Embryonic facial prominence (tissue), 1 donor: ENCODE results near the gene PRRT4.

Source experiments
- DNase-seq: peaks from one replicate; pipeline ENCODE4 v3.0.0-alpha.2; 2016; ENCODE audit errors: extremely low spot score

PRRT4 gene

DNA sequence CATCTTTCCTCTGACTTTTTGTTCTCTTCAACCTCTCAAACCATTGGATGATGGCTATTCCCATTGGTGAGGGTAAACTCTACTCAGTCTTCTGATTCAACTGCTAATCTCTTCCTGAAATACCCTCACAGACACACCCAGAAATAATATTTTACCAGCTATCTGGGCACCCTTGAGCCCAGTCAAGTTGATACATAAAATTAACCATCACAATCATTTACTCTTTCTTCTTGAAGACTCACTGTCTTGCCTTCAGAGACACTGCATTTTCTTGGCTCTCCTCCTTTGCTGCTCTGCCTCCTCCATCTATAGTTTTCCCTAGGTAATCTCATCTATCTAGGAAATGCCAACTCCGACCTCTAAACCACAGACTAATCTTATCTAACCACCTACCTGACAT lies 12.6 kb upstream of the PRRT4 start:
- DNase-seq, result no peak

GRCh38 chr7:128373606-128374005 lies 12.1 kb upstream of the PRRT4 start:
- DNase-seq, result no peak

DNA sequence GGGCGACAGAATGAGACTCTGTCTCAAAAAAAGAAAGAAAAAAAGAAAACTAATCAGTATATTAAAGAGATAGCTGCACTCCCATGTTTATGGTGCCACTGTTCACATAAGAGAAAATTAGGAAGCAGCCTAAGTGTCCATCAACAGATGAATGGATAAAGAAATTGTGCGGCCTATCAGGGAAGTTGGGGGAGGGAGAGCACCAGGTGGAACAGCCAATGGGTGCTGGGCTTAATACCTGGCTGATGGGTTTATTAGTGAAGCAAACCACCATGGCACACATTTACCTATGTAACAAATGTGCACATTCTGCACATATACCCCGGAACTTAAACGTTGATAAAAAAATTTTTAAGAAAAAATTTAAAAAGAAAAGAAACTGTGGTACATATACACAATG lies 9.0 kb upstream of the PRRT4 start:
- DNase-seq, result no peak

GRCh38 chr7:128366986-128367385 lies 5.5 kb upstream of the PRRT4 start:
- no peak for DNase-seq

GRCh38 chr7:128366300-128366699 lies 4.8 kb upstream of the PRRT4 start:
- DNase-seq, result no peak

GRCh38 chr7:128365432-128365831 lies 3.9 kb upstream of the PRRT4 start:
- no peak for DNase-seq

GRCh38 chr7:128364166-128364870 lies 2.8 kb upstream of the PRRT4 start:
- no peak for DNase-seq

- no peak for DNase-seq
Observed at GRCh38 chr7:128363261-128363721, 1.8 kb upstream of the PRRT4 start.

GRCh38 chr7:128362670-128363069 lies 1.2 kb upstream of the PRRT4 start:
- no peak for DNase-seq

DNA sequence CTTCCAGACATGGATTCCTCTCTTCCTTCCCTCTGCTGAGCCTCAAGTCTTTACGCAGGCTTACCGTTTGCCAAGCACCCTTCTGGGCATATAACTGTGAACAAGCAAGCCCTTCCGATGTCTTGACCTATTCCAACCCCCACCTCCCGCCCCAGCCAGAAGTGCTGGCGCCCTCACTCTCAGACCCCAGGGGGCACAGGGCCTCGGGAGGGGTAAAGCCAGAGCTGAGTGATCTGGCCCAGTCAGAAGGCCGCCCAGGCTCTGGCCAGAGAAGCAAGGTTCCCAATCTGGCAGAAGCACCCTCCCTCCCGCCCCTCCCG lies 1.2 kb downstream of the PRRT4 start:
- no peak for DNase-seq

GRCh38 chr7:128359939-128360338 lies 1.6 kb downstream of the PRRT4 start:
- DNase-seq, result no peak

DNA sequence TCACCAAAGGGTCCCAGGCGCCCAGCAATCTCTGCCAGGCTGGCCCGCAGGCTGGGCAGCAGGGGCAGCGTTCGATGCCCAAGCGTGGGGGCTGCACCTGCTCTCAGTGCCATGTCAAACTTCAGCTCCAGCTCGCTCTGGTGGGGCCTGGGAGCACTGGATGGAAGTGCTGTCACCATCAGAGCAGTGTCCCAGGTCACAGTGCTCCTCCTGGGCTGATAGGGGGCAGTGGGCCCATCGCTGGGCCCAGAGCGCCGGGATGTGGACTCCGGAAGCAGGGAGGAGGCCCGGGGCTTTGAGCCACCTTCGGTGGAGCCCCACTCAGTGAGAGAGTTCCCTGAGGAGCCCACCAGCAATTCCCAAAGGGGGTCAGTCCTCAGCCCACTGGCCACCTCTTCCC lies 2.2 kb downstream of the PRRT4 start:
- no peak for DNase-seq

- no peak for DNase-seq
Observed at GRCh38 chr7:128358233-128358632, 3.3 kb downstream of the PRRT4 start.

DNA sequence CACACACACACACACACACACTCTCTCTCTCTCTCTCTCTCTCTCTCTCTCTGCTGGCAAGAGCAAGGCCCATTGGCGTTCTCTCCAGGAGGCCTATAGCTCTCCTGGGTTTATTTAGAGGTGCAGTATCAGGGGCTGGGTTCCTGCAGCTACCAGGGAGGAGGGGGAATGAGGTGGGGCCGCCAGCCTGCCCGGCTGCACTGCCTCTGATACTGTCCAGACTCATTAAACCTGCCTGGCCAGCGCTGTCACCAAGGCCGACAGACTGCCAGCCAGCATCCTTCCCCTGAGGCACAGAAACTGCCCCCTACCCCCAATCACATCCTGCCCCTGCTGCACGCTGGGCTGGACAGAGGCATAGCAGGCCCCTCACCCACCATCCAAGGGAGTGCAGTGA lies 4.3 kb downstream of the PRRT4 start:
- DNase-seq, result no peak

- DNase-seq, result no peak
Observed at GRCh38 chr7:128356546-128357216, 4.8 kb downstream of the PRRT4 start.

DNA sequence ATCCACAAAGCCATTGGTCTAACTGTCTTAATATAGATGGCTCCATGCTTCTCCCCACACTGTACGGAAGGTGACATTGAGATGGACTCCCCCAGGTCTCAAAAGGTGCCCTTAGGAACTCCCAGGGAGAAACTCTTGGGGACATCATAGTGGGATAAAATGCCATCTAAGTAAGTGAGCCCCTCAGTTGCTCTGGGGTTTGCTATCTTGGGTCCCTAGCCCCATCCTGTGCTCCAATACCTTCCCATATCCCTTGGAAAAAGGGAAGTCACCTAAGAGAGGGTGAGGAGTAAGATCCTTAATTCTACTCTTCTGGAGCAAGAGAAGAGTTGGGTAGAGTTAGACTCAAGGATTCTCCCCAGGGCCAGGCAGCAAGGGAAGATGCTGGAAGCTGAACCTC lies 7.9 kb downstream of the PRRT4 start:
- DNase-seq, result no peak

DNA sequence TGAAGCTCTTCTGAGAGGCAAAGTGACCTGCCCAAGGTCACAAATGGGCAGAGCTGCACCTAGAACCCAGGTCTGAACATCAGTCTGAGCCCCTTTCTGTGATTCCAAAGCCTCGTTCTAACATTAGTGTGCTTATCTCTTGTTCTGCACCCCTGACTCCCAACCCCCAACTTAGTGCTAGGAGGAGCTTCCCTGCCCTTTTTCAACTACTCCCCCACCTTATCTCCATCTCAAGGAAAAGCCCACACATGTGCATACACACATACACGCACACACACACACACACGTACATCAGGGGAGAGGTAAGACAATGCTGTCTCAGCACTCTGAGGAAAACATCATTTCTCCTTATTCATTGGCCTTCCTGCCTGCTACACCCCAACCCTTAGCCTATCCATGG lies 8.3 kb downstream of the PRRT4 start:
- no peak for DNase-seq

DNA sequence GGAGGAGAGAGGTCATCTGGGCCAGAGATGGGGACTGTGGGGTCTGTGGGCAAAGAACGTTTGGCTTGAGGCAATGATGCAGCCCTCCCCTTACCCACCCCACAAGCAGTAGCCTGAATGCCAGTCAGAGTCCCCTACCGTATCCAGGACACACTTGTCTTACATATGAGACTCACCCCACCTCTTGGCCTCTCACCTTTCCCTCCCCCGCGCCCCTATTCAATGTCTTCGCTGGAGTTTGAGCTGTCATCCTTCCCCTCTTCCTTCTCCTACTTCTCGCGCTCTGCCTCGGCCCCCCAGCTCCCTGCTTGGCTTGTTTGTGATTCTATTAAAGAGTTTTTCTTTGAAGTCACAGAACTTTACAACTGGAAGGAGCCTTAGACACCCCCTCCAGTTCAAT lies 8.9 kb downstream of the PRRT4 start:
- DNase-seq, result no peak

DNA sequence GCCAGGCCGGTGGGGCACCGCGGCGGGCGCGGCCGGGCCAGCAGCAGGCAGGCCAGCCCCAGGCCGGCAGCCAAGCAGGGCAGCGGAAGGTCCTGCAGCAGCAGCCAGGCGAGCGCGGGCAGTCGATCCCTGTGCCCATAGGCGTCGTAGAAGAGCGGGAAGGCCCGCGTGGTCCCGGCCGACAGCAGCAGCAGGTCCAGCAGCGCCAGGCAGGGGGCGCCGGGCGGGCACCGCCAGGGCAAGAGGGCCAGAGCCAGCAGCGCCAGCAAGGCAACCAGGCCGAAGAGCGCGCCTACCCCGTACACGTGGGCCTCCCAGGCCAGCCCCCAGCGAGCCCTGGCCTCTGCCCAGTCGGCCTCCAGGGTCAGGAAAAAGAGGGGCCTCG lies 9.3 kb downstream of the PRRT4 start:
- DNase-seq, result no peak

- DNase-seq, result no peak
Observed at GRCh38 chr7:128351296-128352152, 10.0 kb downstream of the PRRT4 start.

DNA sequence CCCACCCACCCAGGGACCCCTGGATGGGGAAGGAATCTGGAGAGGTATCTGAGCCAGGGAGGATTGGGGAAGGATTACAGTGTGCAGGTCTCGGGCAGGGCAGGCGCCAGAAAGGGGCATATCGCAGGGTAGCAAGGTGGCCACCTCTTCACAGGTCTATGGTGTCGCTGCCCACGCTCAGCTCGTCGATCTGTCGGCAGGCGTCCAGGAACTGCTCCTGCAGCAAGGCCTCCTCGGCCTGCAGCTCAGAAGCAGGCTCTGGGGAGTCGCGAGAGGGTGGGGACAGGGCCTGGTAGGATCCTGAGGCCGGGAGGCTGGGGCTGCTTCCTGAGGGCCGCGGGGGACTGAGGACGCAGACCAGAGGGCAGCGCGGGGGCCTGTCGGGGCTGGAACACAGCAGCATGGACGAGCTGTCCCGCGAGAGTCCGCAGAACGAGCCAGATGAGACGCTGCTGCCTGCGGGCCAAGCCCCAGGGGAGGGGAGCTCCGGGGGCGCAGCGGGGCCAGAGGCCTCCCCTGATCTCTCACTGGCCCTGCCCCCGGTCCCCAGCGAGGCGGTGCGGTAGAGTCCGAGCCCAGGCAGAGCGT lies 10.7 kb downstream of the PRRT4 start:
- no peak for DNase-seq

GRCh38 chr7:128349466-128349825 lies 12.0 kb downstream of the PRRT4 start:
- no peak for DNase-seq
